GM12878 (cell line): Measurements from ENCODE around the gene GBA2. TPM values are rescaled to one million over a fixed set of nuclear protein-coding genes. Genes with fewer than 3 reads are reported as not detected.

Source experiments
- ATAC-seq: fragments of 200-7000 bp; cut with Tn5 transposase; 3 replicates; pipeline ENCODE4 v1.9.1; 2020; ENCODE audit warnings: mild to moderate bottlenecking, moderate library complexity
- BruUV-seq: library from RNA; stranded (reverse); fragments of 400-500 nt; replicated peaks from 2 replicates; lab custom pipeline; 2021; lab: Mats Ljungman, UMichigan
- CTCF ChIA-PET: fragments of 300-600 bp; sonication (Branson Sonifier 250); formaldehyde crosslinking; extraction: SDS; loops from one replicate; lab custom pipeline; 2021; ENCODE audit warnings: inconsistent platforms; lab: Yijun Ruan, JAX
- POLR2A ChIA-PET: fragments of 350-600 bp; formaldehyde crosslinking; extraction: SDS; loops from one replicate; lab custom pipeline; 2021; ENCODE audit warnings: inconsistent platforms; lab: Charles Lee
- RAD21 ChIA-PET: fragments of 300-600 bp; sonication (Branson Sonifier 250); formaldehyde crosslinking; loops from one replicate; lab custom pipeline; 2023; ENCODE audit warnings: antibody characterized with exemption; ENCODE audit not compliant: unreplicated experiment; lab: Charles Lee
- SMC1A ChIA-PET: fragments of 300-600 bp; sonication (Branson Sonifier 250); formaldehyde crosslinking; loops from one replicate; lab custom pipeline; 2023; ENCODE audit not compliant: unreplicated experiment, uncharacterized antibody; lab: Charles Lee
- DNase-seq: peaks from one replicate; pipeline ENCODE4 v3.0.0-alpha.2; 2011; ENCODE audit warnings: low read depth, low spot score
- FAIRE-seq: peaks from 3 replicates; lab custom pipeline; 2011; peaks lifted over from hg19 to GRCh38; lab: Jason Lieb, UNC
- H2AFZ ChIP-seq: 2 replicates; pipeline ENCODE4 v1.6.0; 2011; ENCODE audit warnings: low read depth, low read length, control low read depth; ENCODE audit not compliant: control insufficient read depth
- H3K27ac ChIP-seq: 2 replicates; pipeline ENCODE4 v1.5.1; 2011; ENCODE audit warnings: control low read depth; ENCODE audit not compliant: control insufficient read depth, insufficient read depth
- H3K27me3 ChIP-seq, 2 experiments: replicated peaks in 1 of 2; 2 replicates each; pipeline versions ENCODE4 v1.6.0 to v1.6.1; 2011; ENCODE audit warnings: low read length in 1 of 2; ENCODE audit not compliant: control insufficient read depth in 2 of 2, insufficient read depth in 2 of 2
- H3K36me3 ChIP-seq, 2 experiments: 2 replicates each; pipeline ENCODE4 v1.5.1; 2011; ENCODE audit warnings: low read length in 1 of 2; ENCODE audit not compliant: control insufficient read depth in 2 of 2, insufficient read depth in 2 of 2
- H3K4me1 ChIP-seq: 2 replicates; pipeline ENCODE4 v1.6.1; 2011; ENCODE audit warnings: mild to moderate bottlenecking, low read length, moderate library complexity, mixed read lengths; ENCODE audit not compliant: control insufficient read depth, insufficient read depth
- H3K4me2 ChIP-seq: 2 replicates; pipeline ENCODE4 v1.6.0; 2011; ENCODE audit warnings: control low read depth; ENCODE audit not compliant: control insufficient read depth, insufficient read depth
- H3K4me3 ChIP-seq: fragments of 200-600 bp; sonication (generic); 2 replicates; pipeline ENCODE4 v1.5.1; 2016
- H3K79me2 ChIP-seq: 2 replicates; pipeline ENCODE4 v1.6.0; 2011; ENCODE audit warnings: low read length; ENCODE audit not compliant: control insufficient read depth, insufficient read depth
- H3K9ac ChIP-seq: 2 replicates; pipeline ENCODE4 v1.8.0; 2011; ENCODE audit warnings: low read length, control low read depth, mixed read lengths; ENCODE audit not compliant: control insufficient read depth, insufficient read depth
- H3K9me3 ChIP-seq: replicated peaks from 3 replicates; pipeline ENCODE4 v1.5.1; 2011; ENCODE audit warnings: mild to moderate bottlenecking, low read length; ENCODE audit not compliant: control insufficient read depth, insufficient read depth
- H4K20me1 ChIP-seq: 2 replicates; pipeline ENCODE4 v1.6.0; 2011; ENCODE audit not compliant: control insufficient read depth, insufficient read depth
- E2F4 ChIP-seq: IDR thresholded peaks from 2 replicates; pipeline ENCODE4 v1.6.1; 2012; ENCODE audit warnings: low read depth, low read length, improper control_type of control experiment
- E2F8 ChIP-seq: fragments of 450-650 bp; IDR thresholded peaks from 2 replicates; pipeline ENCODE4 v1.6.1; 2018; ENCODE audit warnings: mild to moderate bottlenecking, low read depth, moderate library complexity; ENCODE audit not compliant: partially characterized antibody
- JUNB ChIP-seq: IDR thresholded peaks from 2 replicates; pipeline ENCODE4 v1.6.1; 2016; ENCODE audit warnings: antibody characterized with exemption, mild to moderate bottlenecking
- MYC ChIP-seq: IDR thresholded peaks from 2 replicates; pipeline ENCODE4 v1.6.1; 2011; ENCODE audit warnings: mild to moderate bottlenecking, low read length, moderate library complexity, inconsistent platforms; ENCODE audit not compliant: insufficient read depth, insufficient replicate concordance, insufficient read length, severe bottlenecking
- PAX5 ChIP-seq: IDR thresholded peaks from 2 replicates; pipeline ENCODE4 v1.6.1; 2011; ENCODE audit warnings: low read depth, low read length, borderline replicate concordance
- PKNOX1 ChIP-seq: fragments of 450-650 bp; IDR thresholded peaks from 2 replicates; pipeline ENCODE4 v1.6.1; 2016; ENCODE audit warnings: mild to moderate bottlenecking
- POLR2A ChIP-seq: IDR thresholded peaks from 2 replicates; pipeline ENCODE4 v1.6.1; 2011; ENCODE audit warnings: low read depth, mild to moderate bottlenecking, low read length
- POU2F2 ChIP-seq: IDR thresholded peaks from 3 replicates; pipeline ENCODE4 v1.6.1; 2011; ENCODE audit warnings: low read depth, mild to moderate bottlenecking, low read length, borderline replicate concordance
- STAT3 ChIP-seq: IDR thresholded peaks from 2 replicates; pipeline ENCODE4 v1.6.1; 2011; ENCODE audit warnings: low read depth, low read length, improper control_type of control experiment
- SUPT20H ChIP-seq: IDR thresholded peaks from 2 replicates; pipeline ENCODE4 v1.6.1; 2011; ENCODE audit warnings: low read depth, mild to moderate bottlenecking, low read length, moderate library complexity, borderline replicate concordance; ENCODE audit not compliant: control insufficient read depth
- WGBS: methylation state at CpG from one replicate; pipeline ENCODE4 v1.1.6; 2016; ENCODE audit warnings: low lambda C conversion rate; ENCODE audit not compliant: insufficient replicate concordance, insufficient coverage; ENCODE audit errors: missing lambda C conversion rate; 5-methylcytosine and 5-hydroxymethylcytosine counted together
- in situ Hi-C: fragments of 300-500 bp; cut with MboI; formaldehyde crosslinking; loops from 9 replicates; pipeline ENCODE4 v1.14.3; 2018; ENCODE audit warnings: mixed read lengths
- intact Hi-C: fragments of 100-400 bp; cut with micrococcal nuclease; formaldehyde crosslinking; loops from one replicate; pipeline ENCODE4 v1.14.2; 2022; ENCODE audit not compliant: unreplicated experiment
- polyA plus RNA-seq, 11 experiments: library from polyadenylated mRNA; depleted of rRNA in 4 of 11; unstranded in 6 of 11; stranded (reverse) in 5 of 11; fragments of >200 nt; fragmentation: Nextera tagmentation in 4 of 11; fragmentation: Illumina TruSeq in 1 of 11; extraction: Ambion mirVana in 4 of 11; extraction: Trizol in 1 of 11; gene quantifications; 1 replicate in 1 of 11; 2 replicates in 10 of 11; pipeline versions ENCODE4 v1.2.1 to v1.2.3, GENCODE V29; 2011 to 2016; ENCODE audit warnings: inconsistent platforms in 2 of 11, missing spikeins in 2 of 11, low read depth in 1 of 11
- total RNA-seq, 4 experiments: library from RNA; depleted of rRNA in 3 of 4; stranded (reverse); fragments of >200 nt in 3 of 4; fragmentation: Illumina TruSeq in 1 of 4; extraction: Trizol in 1 of 4; gene quantifications; 2 replicates each; pipeline versions ENCODE4 v1.2.1 to v1.2.3, GENCODE V29; 2013 to 2021

GBA2 gene
- total and polyA plus RNA-seq, 10 of the 15 experiments (the other 5 are each of a cell fraction or from before 2014, with no cell fraction given): 15.3 to 45.1 (median 29.1) TPM

GRCh38 chr9:35714123-35714522, 34.9 kb downstream of the GBA2 start:
- peaks cover 14% of the 10 kb centered on the region for H3K4me1 ChIP-seq
- in situ Hi-C loops (no loop called here), intact Hi-C loops (no loop called here)
- H3K27me3 ChIP-seq: no peaks in the 10 kb centered on the region
- H3K4me3 ChIP-seq: no peak overlapping the region
- H3K79me2 ChIP-seq: no peaks in the 10 kb centered on the region
- H2AFZ ChIP-seq: no peak overlapping the region
- no peak for FAIRE-seq
- SMC1A ChIA-PET: interaction anchor here (1.0 to 2.3 kb wide), 3 partner anchors 14 to 53 kb away, joined by 4 to 9 read pairs (median 7); no protein-coding TSS in a partner anchor
- H3K4me2 ChIP-seq: no peak overlapping the region
- POLR2A ChIA-PET: interaction anchor here (1.0 to 1.1 kb wide), 2 partner anchors 17 to 49 kb away, joined by 3 read pairs; partner anchors contain the start of gene ARHGEF39
- CTCF ChIA-PET: interaction anchor here (1.1 to 5.1 kb wide), 3 partner anchors 16 to 18 kb away, joined by 3 to 30 read pairs (median 4); partner anchors contain the start of gene TLN1
- peaks cover 50 to 63% of the 10 kb centered on the region in 2 experiments for H3K36me3 ChIP-seq
- no TSS peak for BruUV-seq
- DNase-seq: no peak
- no peaks in the 10 kb centered on the region for H4K20me1 ChIP-seq
- no peak overlapping the region for H3K9ac ChIP-seq
- RAD21 ChIA-PET: no interaction called here
- no peaks in the 10 kb centered on the region for H3K9me3 ChIP-seq
- TF ChIP-seq POU2F2 (no peak), POLR2A (peak; percentile 25; the same call in 1 of the 2 replicates)
- TF ChIP-seq, all 136 proteins: peak for 1
- no peak overlapping the region for H3K27ac ChIP-seq
- ATAC-seq: no peak
- WGBS: 97% methylated on average over 6 of the region's 6 CpGs

GRCh38 chr9:35713578-35713977, 35.5 kb downstream of the GBA2 start:
- ATAC-seq: no peak
- DNase-seq: no peak
- ChIA-PET RAD21 (no interaction called here), POLR2A (interaction anchor here (1.0 kb wide), 1 partner anchor 48 kb away, joined by 3 read pairs; the partner anchor contains the start of gene ARHGEF39), CTCF (interaction anchor here (0.7 to 5.1 kb wide), 5 partner anchors 16 to 67 kb away, joined by 3 to 30 read pairs (median 4); partner anchors contain the start of gene TLN1), SMC1A (interaction anchor here (1.0 to 2.7 kb wide), 4 partner anchors 14 to 53 kb away, joined by 4 to 10 read pairs (median 8); no protein-coding TSS in a partner anchor)
- intact Hi-C loops (no loop called here), in situ Hi-C loops (no loop called here)
- WGBS: 91% methylated on average over 3 of the region's 3 CpGs
- H3K27ac ChIP-seq: no peak overlapping the region
- H3K27me3 ChIP-seq: no peaks in the 10 kb centered on the region
- no peak overlapping the region for H3K9ac ChIP-seq
- H2AFZ ChIP-seq: no peak overlapping the region
- H3K79me2 ChIP-seq: no peaks in the 10 kb centered on the region
- H3K4me3 ChIP-seq: no peak overlapping the region
- no peaks in the 10 kb centered on the region for H3K9me3 ChIP-seq
- no peaks in the 10 kb centered on the region for H4K20me1 ChIP-seq
- no peak for FAIRE-seq
- H3K4me1 ChIP-seq: peaks cover 14% of the 10 kb centered on the region
- no TSS peak for BruUV-seq
- H3K4me2 ChIP-seq: no peak overlapping the region
- H3K36me3 ChIP-seq: peaks cover 45 to 60% of the 10 kb centered on the region in 2 experiments
- TF ChIP-seq PKNOX1: no peak
- no peak for TF ChIP-seq MYC
- no peak for TF ChIP-seq JUNB
- no peak for TF ChIP-seq E2F4
- no peak for TF ChIP-seq PAX5
- no peak for TF ChIP-seq E2F8
- no peak for TF ChIP-seq SUPT20H
- TF ChIP-seq STAT3: no peak
